HEK293 (cell line): ENCODE data around the gene PLEKHB2.
A peak's percentile ranks its signal among the peaks of the same experiment; 100 is the strongest.

Experiments
- CTCF ChIA-PET: fragments of 350-600 bp; formaldehyde crosslinking; extraction: SDS; loops from one replicate; lab custom pipeline; 2021; ENCODE audit warnings: antibody characterized with exemption; lab: Yijun Ruan, JAX
- POLR2A ChIA-PET: fragments of 300-600 bp; formaldehyde crosslinking; extraction: SDS; loops from one replicate; lab custom pipeline; 2020; ENCODE audit warnings: antibody characterized with exemption, inconsistent platforms; lab: Yijun Ruan, JAX
- H3K27ac ChIP-seq: fragments of 200-500 bp; sonication (Bioruptor generic); 2 replicates; pipeline ENCODE4 v1.5.1; 2014; ENCODE audit warnings: low read depth, low read length, control low read depth, inconsistent platforms; ENCODE audit errors: extremely low read depth
- H3K36me3 ChIP-seq, 2 experiments: fragments of 200-500 bp in 1 of 2; sonication (Bioruptor generic) in 1 of 2; 1 replicate in 1 of 2; 2 replicates in 1 of 2; pipeline ENCODE4 v1.5.1; 2014 to 2017; ENCODE audit warnings: inconsistent platforms in 2 of 2, low read length in 2 of 2; ENCODE audit not compliant: control insufficient read depth in 2 of 2, insufficient read depth in 1 of 2
- H3K4me1 ChIP-seq: fragments of 200-500 bp; sonication (Bioruptor generic); 2 replicates; pipeline ENCODE4 v1.5.1; 2014; ENCODE audit warnings: mild to moderate bottlenecking, low read length, inconsistent platforms; ENCODE audit not compliant: control insufficient read depth, insufficient read depth
- H3K4me3 ChIP-seq: 2 replicates; pipeline ENCODE4 v1.5.1; 2011; ENCODE audit warnings: low read depth, mild to moderate bottlenecking, control low read depth, low read length, moderate library complexity
- H3K9me3 ChIP-seq: fragments of 200-500 bp; sonication (Bioruptor generic); 2 replicates; pipeline ENCODE4 v1.5.1; 2014; ENCODE audit warnings: low read depth, low read length, inconsistent platforms; ENCODE audit not compliant: control insufficient read depth, insufficient read depth
- HIC1 ChIP-seq: fragments of 450-650 bp; formaldehyde crosslinking; IDR thresholded peaks from 2 replicates; pipeline ENCODE4 v1.5.1; 2016; ENCODE audit warnings: missing biosample characterization, missing genetic modification characterization
- OSR2 ChIP-seq: fragments of 450-650 bp; formaldehyde crosslinking; IDR thresholded peaks from 2 replicates; pipeline ENCODE4 v1.5.1; 2016; ENCODE audit warnings: missing biosample characterization, missing genetic modification characterization
- PRDM1 ChIP-seq: fragments of 450-650 bp; formaldehyde crosslinking; IDR thresholded peaks from 2 replicates; pipeline ENCODE4; 2016; ENCODE audit warnings: missing biosample characterization, missing genetic modification characterization
- SETDB1 ChIP-seq: IDR thresholded peaks from one replicate; pipeline ENCODE4 v1.6.1; 2017; ENCODE audit warnings: mild to moderate bottlenecking, low read length, moderate library complexity, mixed read lengths; ENCODE audit not compliant: insufficient read length
- SP7 ChIP-seq: fragments of 450-650 bp; formaldehyde crosslinking; IDR thresholded peaks from 2 replicates; pipeline ENCODE4 v1.5.1; 2016; ENCODE audit warnings: missing biosample characterization, missing genetic modification characterization
- TSHZ1 ChIP-seq: fragments of 450-650 bp; formaldehyde crosslinking; IDR thresholded peaks from 2 replicates; pipeline ENCODE4 v1.5.1; 2016; ENCODE audit warnings: missing biosample characterization, missing genetic modification characterization, borderline replicate concordance
- ZNF140 ChIP-seq: fragments of 450-650 bp; formaldehyde crosslinking; IDR thresholded peaks from 2 replicates; pipeline ENCODE4 v1.5.1; 2016; ENCODE audit warnings: missing biosample characterization, missing genetic modification characterization
- ZNF221 ChIP-seq: fragments of 450-650 bp; formaldehyde crosslinking; IDR thresholded peaks from 2 replicates; pipeline ENCODE4 v1.5.1; 2017; ENCODE audit warnings: missing biosample characterization, missing genetic modification characterization, borderline replicate concordance
- ZNF394 ChIP-seq: fragments of 450-650 bp; formaldehyde crosslinking; IDR thresholded peaks from 2 replicates; pipeline ENCODE4 v1.5.1; 2016; ENCODE audit warnings: missing biosample characterization, missing genetic modification characterization, mild to moderate bottlenecking, moderate library complexity, borderline replicate concordance
- ZXDB ChIP-seq: fragments of 450-650 bp; formaldehyde crosslinking; IDR thresholded peaks from 2 replicates; pipeline ENCODE4 v1.5.1; 2016; ENCODE audit warnings: missing biosample characterization, missing genetic modification characterization
- TF ChIP-seq, protein P1 (sequence below): fragments of 450-650 bp; formaldehyde crosslinking; IDR thresholded peaks from 2 replicates; pipeline ENCODE4 v1.5.1; 2016; ENCODE audit warnings: missing biosample characterization, missing genetic modification characterization
- TF ChIP-seq, protein P2 (sequence below): fragments of 450-650 bp; formaldehyde crosslinking; IDR thresholded peaks from 2 replicates; pipeline ENCODE4 v1.5.1; 2016; ENCODE audit warnings: missing biosample characterization, missing genetic modification characterization
- TF ChIP-seq, protein P3 (sequence below): fragments of 450-650 bp; formaldehyde crosslinking; IDR thresholded peaks from 2 replicates; pipeline ENCODE4 v1.5.1; 2017; ENCODE audit warnings: missing biosample characterization, mild to moderate bottlenecking, missing genetic modification characterization, moderate library complexity
- TF ChIP-seq, protein P4 (sequence below): sonication (generic); formaldehyde crosslinking; IDR thresholded peaks from 2 replicates; pipeline ENCODE4 v1.8.1; 2022; ENCODE audit warnings: mild to moderate bottlenecking, moderate library complexity, missing genetic modification reagents
- TF ChIP-seq, protein P5 (sequence below): fragments of 450-650 bp; formaldehyde crosslinking; IDR thresholded peaks from 2 replicates; pipeline ENCODE4 v1.5.1; 2016; ENCODE audit warnings: missing biosample characterization, missing genetic modification characterization

PLEKHB2 gene

GRCh38 chr2:131093696-131094462, 11.3 kb upstream of the PLEKHB2 start (continued):
- TF ChIP-seq, protein P1, sequence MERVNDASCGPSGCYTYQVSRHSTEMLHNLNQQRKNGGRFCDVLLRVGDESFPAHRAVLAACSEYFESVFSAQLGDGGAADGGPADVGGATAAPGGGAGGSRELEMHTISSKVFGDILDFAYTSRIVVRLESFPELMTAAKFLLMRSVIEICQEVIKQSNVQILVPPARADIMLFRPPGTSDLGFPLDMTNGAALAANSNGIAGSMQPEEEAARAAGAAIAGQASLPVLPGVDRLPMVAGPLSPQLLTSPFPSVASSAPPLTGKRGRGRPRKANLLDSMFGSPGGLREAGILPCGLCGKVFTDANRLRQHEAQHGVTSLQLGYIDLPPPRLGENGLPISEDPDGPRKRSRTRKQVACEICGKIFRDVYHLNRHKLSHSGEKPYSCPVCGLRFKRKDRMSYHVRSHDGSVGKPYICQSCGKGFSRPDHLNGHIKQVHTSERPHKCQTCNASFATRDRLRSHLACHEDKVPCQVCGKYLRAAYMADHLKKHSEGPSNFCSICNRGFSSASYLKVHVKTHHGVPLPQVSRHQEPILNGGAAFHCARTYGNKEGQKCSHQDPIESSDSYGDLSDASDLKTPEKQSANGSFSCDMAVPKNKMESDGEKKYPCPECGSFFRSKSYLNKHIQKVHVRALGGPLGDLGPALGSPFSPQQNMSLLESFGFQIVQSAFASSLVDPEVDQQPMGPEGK: no peak
- TF ChIP-seq ZNF140 (tag by site-specific recombination) (no peak), SP7 (no peak), SETDB1 (no peak), OSR2 (tag by site-specific recombination) (no peak), ZXDB (peak; percentile 88), ZNF394 (tag by site-specific recombination) (no peak)
- TF ChIP-seq, protein P2, sequence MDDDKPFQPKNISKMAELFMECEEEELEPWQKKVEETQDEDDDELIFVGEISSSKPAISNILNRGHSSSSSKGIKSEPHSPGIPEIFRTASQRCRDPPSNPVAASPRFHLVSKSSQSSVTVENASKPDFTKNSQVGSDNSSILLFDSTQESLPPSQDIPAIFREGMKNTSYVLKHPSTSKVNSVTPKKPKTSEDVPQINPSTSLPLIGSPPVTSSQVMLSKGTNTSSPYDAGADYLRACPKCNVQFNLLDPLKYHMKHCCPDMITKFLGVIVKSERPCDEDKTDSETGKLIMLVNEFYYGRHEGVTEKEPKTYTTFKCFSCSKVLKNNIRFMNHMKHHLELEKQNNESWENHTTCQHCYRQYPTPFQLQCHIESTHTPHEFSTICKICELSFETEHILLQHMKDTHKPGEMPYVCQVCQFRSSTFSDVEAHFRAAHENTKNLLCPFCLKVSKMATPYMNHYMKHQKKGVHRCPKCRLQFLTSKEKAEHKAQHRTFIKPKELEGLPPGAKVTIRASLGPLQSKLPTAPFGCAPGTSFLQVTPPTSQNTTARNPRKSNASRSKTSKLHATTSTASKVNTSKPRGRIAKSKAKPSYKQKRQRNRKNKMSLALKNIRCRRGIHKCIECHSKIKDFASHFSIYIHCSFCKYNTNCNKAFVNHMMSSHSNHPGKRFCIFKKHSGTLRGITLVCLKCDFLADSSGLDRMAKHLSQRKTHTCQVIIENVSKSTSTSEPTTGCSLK: no peak
- TF ChIP-seq, protein P3, sequence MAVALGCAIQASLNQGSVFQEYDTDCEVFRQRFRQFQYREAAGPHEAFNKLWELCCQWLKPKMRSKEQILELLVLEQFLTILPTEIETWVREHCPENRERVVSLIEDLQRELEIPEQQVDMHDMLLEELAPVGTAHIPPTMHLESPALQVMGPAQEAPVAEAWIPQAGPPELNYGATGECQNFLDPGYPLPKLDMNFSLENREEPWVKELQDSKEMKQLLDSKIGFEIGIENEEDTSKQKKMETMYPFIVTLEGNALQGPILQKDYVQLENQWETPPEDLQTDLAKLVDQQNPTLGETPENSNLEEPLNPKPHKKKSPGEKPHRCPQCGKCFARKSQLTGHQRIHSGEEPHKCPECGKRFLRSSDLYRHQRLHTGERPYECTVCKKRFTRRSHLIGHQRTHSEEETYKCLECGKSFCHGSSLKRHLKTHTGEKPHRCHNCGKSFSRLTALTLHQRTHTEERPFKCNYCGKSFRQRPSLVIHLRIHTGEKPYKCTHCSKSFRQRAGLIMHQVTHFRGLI: no peak

DNA sequence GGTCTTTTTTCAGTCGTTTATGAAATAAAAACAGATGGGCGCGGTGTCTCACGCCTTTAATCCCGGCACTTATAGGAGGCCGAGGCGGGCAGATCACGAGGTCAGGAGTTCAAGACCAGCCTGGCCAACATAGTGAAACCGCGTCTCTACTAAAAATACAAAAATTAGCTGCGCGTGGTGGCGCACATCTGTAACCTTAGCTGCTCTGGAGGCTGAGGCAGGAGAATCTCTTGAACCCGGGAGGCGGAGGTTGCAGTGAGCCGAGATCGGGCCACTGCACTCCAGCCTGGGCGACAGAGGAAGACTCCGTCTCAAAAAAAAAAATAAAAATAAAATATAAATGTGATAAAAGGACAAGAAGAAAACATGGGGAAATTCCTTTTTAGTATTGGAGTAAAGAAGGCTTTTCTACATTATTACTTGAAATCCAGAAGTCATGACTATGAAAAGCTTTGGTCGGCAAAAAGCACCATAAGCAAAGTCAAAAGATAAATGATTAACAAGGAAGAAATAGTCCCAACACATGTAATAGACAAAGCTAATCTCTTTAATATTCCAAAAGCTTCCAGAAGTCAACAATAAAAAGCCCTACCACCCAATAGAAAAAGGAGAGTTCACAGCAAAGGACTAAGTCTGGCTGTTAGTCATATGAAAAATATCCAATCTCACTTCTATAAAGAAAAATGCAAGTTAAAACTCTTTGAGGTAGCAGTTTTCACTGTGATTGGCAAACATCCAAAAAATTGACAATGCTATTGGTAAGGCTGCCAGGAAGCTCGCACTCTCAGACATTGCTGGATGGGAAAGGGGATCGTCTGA, 10.5 kb upstream of the PLEKHB2 start:
- Histone ChIP-seq H3K36me3 (peaks cover 13 to 18% of the 10 kb centered on the region in 2 experiments; a peak in 2 of 3 replicates), H3K4me1 (no peaks in the 10 kb centered on the region), H3K4me3 (no peak overlapping the region)
- POLR2A ChIA-PET: interaction anchor here (1.7 kb wide), 1 partner anchor 8 kb away, joined by 7 read pairs; no protein-coding TSS in a partner anchor
- CTCF ChIA-PET: no interaction called here
- peak; percentile 31; the same call in 1 of the 2 replicates for TF ChIP-seq PRDM1
- TF ChIP-seq, protein P4, sequence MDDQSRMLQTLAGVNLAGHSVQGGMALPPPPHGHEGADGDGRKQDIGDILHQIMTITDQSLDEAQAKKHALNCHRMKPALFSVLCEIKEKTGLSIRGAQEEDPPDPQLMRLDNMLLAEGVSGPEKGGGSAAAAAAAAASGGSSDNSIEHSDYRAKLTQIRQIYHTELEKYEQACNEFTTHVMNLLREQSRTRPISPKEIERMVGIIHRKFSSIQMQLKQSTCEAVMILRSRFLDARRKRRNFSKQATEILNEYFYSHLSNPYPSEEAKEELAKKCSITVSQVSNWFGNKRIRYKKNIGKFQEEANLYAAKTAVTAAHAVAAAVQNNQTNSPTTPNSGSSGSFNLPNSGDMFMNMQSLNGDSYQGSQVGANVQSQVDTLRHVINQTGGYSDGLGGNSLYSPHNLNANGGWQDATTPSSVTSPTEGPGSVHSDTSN: no peak
- TF ChIP-seq, all 188 proteins: peak for 1
- Histone ChIP-seq H3K27ac (no peak overlapping the region), H3K9me3 (no peaks in the 10 kb centered on the region)

DNA sequence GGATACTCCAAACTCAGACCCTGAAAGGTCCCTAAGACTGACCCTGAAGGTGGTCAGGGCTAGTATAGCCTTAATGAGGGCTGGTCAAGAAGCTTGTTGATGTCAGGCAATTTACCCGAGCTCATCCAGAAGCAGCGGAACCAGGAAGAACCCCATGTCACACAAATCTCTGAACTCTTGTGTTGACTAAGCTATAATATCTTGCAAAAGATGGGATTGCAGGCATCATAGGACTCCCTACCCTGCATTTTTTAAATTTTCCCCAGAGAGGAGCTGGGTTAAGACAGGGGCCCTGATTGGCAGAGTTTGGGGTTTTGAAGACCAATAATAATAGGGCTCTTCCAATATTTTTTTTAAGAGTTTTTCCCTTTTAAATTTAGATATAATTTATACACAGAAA, 2.0 kb upstream of the PLEKHB2 start:
- no peak overlapping the region for H3K27ac ChIP-seq
- POLR2A ChIA-PET: interaction anchor here (1.6 kb wide), 1 partner anchor 9 kb away, joined by 7 read pairs; the partner anchor contains the start of gene FAM168B
- no peak overlapping the region for H3K4me3 ChIP-seq
- H3K4me1 ChIP-seq: peaks cover 6% of the 10 kb centered on the region; the same call in 1 of the 2 replicates
- no peaks in the 10 kb centered on the region for H3K9me3 ChIP-seq
- peaks cover 0 to 3% of the 10 kb centered on the region in 2 experiments; a peak in 2 of 3 replicates for H3K36me3 ChIP-seq
- CTCF ChIA-PET: interaction anchor here (0.6 kb wide), 1 partner anchor 30 kb away, joined by 3 read pairs; no protein-coding TSS in a partner anchor
- no peak for TF ChIP-seq HIC1
- TF ChIP-seq, protein P5, sequence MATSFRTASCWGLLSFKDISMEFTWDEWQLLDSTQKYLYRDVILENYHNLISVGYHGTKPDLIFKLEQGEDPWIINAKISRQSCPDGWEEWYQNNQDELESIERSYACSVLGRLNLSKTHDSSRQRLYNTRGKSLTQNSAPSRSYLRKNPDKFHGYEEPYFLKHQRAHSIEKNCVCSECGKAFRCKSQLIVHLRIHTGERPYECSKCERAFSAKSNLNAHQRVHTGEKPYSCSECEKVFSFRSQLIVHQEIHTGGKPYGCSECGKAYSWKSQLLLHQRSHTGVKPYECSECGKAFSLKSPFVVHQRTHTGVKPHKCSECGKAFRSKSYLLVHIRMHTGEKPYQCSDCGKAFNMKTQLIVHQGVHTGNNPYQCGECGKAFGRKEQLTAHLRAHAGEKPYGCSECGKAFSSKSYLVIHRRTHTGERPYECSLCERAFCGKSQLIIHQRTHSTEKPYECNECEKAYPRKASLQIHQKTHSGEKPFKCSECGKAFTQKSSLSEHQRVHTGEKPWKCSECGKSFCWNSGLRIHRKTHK (tag by site-specific recombination): no peak
- TF ChIP-seq ZNF221 (tag by site-specific recombination): no peak
- TF ChIP-seq TSHZ1: no peak
